ENCODE data around the gene FGFR2. TPM values are rescaled to one million over a fixed set of nuclear protein-coding genes. Genes with fewer than 3 reads are reported as not detected.

Gene FGFR2
- total and polyA plus RNA-seq, 2 donors (not counting 3 experiments of a cell fraction or from before 2014, with no cell fraction given): 0.06 TPM; not detected in 1

DNA sequence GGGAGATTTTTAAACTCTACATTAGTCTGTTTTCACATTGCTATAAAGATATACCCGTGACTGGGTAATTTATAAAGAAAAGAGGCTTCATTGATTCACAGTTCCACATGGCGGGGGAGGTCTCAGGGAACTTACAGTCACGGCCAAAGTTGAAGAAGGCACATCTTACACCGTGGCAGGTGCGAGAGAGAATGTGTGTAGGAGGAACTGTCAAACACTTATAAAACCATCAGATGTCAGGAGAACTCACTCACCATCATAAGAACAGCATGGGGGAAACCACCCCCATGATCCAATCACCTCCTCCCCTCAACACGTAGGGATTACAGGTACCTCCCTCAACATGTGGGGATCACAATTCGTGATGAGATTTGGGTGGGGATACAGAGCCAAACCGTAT, 129.5 kb downstream of the FGFR2 start:
- TF ChIP-seq POLR2AphosphoS5 (IDR thresholded peaks at IDR 0.05; ENCODE audit: insufficient read depth, low read depth, low read length) (no peak), POLR2A (IDR thresholded peaks at IDR 0.05; ENCODE audit: low read depth, low read length) (no peak), GATA2 (IDR thresholded peaks at IDR 0.05; ENCODE audit: insufficient read depth, insufficient read length, low read depth, low read length) (no peak)
- H2AFZ ChIP-seq (ENCODE audit: low read depth, low read length): no peak overlapping the region
- H3K9me1 ChIP-seq (replicated peaks; ENCODE audit: control insufficient read depth, extremely low read depth, insufficient read depth, low read length): no peaks in the 10 kb centered on the region
- FAIRE-seq (no peak), DNase-seq (ENCODE audit: low read depth, low spot score) (no peak)
- no peak overlapping the region for H3K4me2 ChIP-seq (ENCODE audit: insufficient read depth, low read length)
- intact Hi-C loops (cut with micrococcal nuclease): no loop called here
- no peaks in the 10 kb centered on the region for H3K36me3 ChIP-seq (ENCODE audit: control insufficient read depth in 2 of 2, extremely low read depth in 1 of 2, insufficient read depth in 2 of 2, low read length in 2 of 2)
- no peak overlapping the region for H3K4me3 ChIP-seq (replicated peaks in 1 of 3; ENCODE audit: insufficient read depth in 1 of 3, low read depth in 1 of 3, low read length in 3 of 3)
- H3K9me3 ChIP-seq (replicated peaks; ENCODE audit: control insufficient read depth, insufficient read depth, low read length): no peaks in the 10 kb centered on the region
- POLR2A ChIA-PET: no interaction called here
- no peak overlapping the region for H3K27ac ChIP-seq (ENCODE audit: insufficient read depth, low read depth, low read length)
- CTCF ChIA-PET: no interaction called here
- no peaks in the 10 kb centered on the region for H3K27me3 ChIP-seq (ENCODE audit: control insufficient read depth in 2 of 2, insufficient read depth in 2 of 2, low read length in 2 of 2)
- H3K4me1 ChIP-seq (ENCODE audit: control insufficient read depth, extremely low read depth, insufficient read depth, low read length): no peaks in the 10 kb centered on the region
- no TSS peak for BruUV-seq (replicated peaks)
- no peak overlapping the region for H3K9ac ChIP-seq (replicated peaks; ENCODE audit: extremely low read depth, insufficient read depth, low read length)
- H4K20me1 ChIP-seq (replicated peaks; ENCODE audit: control insufficient read depth, extremely low read depth, insufficient read depth, low read length): no peaks in the 10 kb centered on the region
- no peaks in the 10 kb centered on the region for H3K79me2 ChIP-seq (ENCODE audit: control insufficient read depth, insufficient read depth, low read length)
- dilution Hi-C loops (cut with MboI; ENCODE audit: extremely low pct_ligation_motif_present, low sequenced_read_pairs): no loop called here

DNA sequence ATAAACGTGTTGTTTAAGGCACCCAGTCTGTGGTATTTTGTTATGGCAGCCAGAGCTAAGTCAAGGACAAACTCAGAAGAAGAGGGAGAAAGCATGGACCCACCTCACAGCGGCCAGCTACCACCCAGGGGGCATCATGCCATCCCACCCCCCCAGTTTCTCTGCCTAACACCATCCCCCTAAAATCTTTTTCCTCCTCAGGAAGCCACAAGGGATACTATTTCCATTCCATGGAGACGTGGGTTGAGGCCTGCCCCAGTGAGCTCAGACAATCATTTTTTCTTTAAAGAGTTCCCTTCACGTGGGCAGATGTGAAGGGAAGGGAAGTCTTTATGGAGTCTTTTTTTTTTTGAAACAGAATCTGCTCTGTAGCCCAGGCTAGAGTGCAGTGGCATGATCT, 131.8 kb downstream of the FGFR2 start:
- no TSS peak for BruUV-seq (replicated peaks)
- ChIA-PET POLR2A (no interaction called here), CTCF (no interaction called here)
- TF ChIP-seq FOS (IDR thresholded peaks at IDR 0.05; ENCODE audit: borderline replicate concordance, insufficient read depth, low read length): no peak
- TF ChIP-seq JUN (IDR thresholded peaks at IDR 0.05; ENCODE audit: borderline replicate concordance, insufficient read depth, insufficient read length, low read depth): no peak
- TF ChIP-seq, protein P1, sequence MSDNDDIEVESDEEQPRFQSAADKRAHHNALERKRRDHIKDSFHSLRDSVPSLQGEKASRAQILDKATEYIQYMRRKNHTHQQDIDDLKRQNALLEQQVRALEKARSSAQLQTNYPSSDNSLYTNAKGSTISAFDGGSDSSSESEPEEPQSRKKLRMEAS (IDR thresholded peaks at IDR 0.05; ENCODE audit: insufficient read depth, insufficient read length): no peak
- no peak for TF ChIP-seq POLR2AphosphoS5 (IDR thresholded peaks at IDR 0.05; ENCODE audit: insufficient read depth, low read depth, low read length)
- TF ChIP-seq, protein P2, sequence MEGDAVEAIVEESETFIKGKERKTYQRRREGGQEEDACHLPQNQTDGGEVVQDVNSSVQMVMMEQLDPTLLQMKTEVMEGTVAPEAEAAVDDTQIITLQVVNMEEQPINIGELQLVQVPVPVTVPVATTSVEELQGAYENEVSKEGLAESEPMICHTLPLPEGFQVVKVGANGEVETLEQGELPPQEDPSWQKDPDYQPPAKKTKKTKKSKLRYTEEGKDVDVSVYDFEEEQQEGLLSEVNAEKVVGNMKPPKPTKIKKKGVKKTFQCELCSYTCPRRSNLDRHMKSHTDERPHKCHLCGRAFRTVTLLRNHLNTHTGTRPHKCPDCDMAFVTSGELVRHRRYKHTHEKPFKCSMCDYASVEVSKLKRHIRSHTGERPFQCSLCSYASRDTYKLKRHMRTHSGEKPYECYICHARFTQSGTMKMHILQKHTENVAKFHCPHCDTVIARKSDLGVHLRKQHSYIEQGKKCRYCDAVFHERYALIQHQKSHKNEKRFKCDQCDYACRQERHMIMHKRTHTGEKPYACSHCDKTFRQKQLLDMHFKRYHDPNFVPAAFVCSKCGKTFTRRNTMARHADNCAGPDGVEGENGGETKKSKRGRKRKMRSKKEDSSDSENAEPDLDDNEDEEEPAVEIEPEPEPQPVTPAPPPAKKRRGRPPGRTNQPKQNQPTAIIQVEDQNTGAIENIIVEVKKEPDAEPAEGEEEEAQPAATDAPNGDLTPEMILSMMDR (IDR thresholded peaks at IDR 0.05; ENCODE audit: extremely low read depth in 1 of 2, insufficient read depth in 1 of 2, low read depth in 1 of 2, low read length in 2 of 2): no peak
- no peak for TF ChIP-seq EZH2 (IDR thresholded peaks at IDR 0.05; ENCODE audit: borderline replicate concordance, low read depth, low read length, severe bottlenecking)
- TF ChIP-seq MYC (IDR thresholded peaks at IDR 0.05; ENCODE audit: low read depth, low read length): no peak
- TF ChIP-seq GATA2 (IDR thresholded peaks at IDR 0.05; ENCODE audit: insufficient read depth, insufficient read length, low read depth, low read length): no peak
- no peak for TF ChIP-seq POLR2A (IDR thresholded peaks at IDR 0.05; ENCODE audit: low read depth, low read length)
- Histone ChIP-seq H3K27me3 (ENCODE audit: control insufficient read depth in 2 of 2, insufficient read depth in 2 of 2, low read length in 2 of 2) (no peaks in the 10 kb centered on the region), H3K27ac (ENCODE audit: insufficient read depth, low read depth, low read length) (no peak overlapping the region), H3K4me3 (replicated peaks in 1 of 3; ENCODE audit: insufficient read depth in 1 of 3, low read depth in 1 of 3, low read length in 3 of 3) (no peak overlapping the region), H3K9me3 (replicated peaks; ENCODE audit: control insufficient read depth, insufficient read depth, low read length) (no peaks in the 10 kb centered on the region), H3K9ac (replicated peaks; ENCODE audit: extremely low read depth, insufficient read depth, low read length) (no peak overlapping the region), H3K4me2 (ENCODE audit: insufficient read depth, low read length) (no peak overlapping the region), H3K4me1 (ENCODE audit: control insufficient read depth, extremely low read depth, insufficient read depth, low read length) (no peaks in the 10 kb centered on the region), H3K9me1 (replicated peaks; ENCODE audit: control insufficient read depth, extremely low read depth, insufficient read depth, low read length) (no peaks in the 10 kb centered on the region), H3K36me3 (ENCODE audit: control insufficient read depth in 2 of 2, extremely low read depth in 1 of 2, insufficient read depth in 2 of 2, low read length in 2 of 2) (no peaks in the 10 kb centered on the region), H4K20me1 (replicated peaks; ENCODE audit: control insufficient read depth, extremely low read depth, insufficient read depth, low read length) (no peaks in the 10 kb centered on the region), H2AFZ (ENCODE audit: low read depth, low read length) (no peak overlapping the region), H3K79me2 (ENCODE audit: control insufficient read depth, insufficient read depth, low read length) (no peaks in the 10 kb centered on the region)
- DNase-seq (ENCODE audit: low read depth, low spot score) (no peak), FAIRE-seq (no peak)
- dilution Hi-C loops (cut with MboI; ENCODE audit: extremely low pct_ligation_motif_present, low sequenced_read_pairs): no loop called here
- intact Hi-C loops (cut with micrococcal nuclease): no loop called here
